GM04503 (cell line): ENCODE measurements around the gene MZT2B.
"Not testable (repeated sequence)": the region's sequence is repeated elsewhere in the genome, so short reads cannot be mapped to it uniquely, and the experiment has no call there.

ENCODE experiments used
- DNase-seq: peaks from one replicate; pipeline ENCODE4 v3.0.0-alpha.2; 2012; ENCODE audit warnings: low read depth

The MZT2B gene

GRCh38 chr2:130180404-130181324, 1.4 kb upstream of the MZT2B start:
- not testable (repeated sequence) for DNase-seq

- peak; percentile 61 for DNase-seq
Observed at GRCh38 chr2:130181325-130181879, 660 bp upstream of the MZT2B start, which contains the start of gene SMPD4. TSS of gene SMPD4 (minus strand) at chr2:130181602. CDS start at chr2:130176592, 5,010 bp downstream.

- DNase-seq, result not testable (repeated sequence)
Observed at GRCh38 chr2:130182826-130183511, 907 bp downstream of the MZT2B start.

- no peak for DNase-seq
Observed at GRCh38 chr2:130183512-130184373, 1.7 kb downstream of the MZT2B start.

GRCh38 chr2:130185436-130185835, 3.4 kb downstream of the MZT2B start:
- no peak for DNase-seq

- DNase-seq, result no peak
Observed at GRCh38 chr2:130185896-130186295, 3.8 kb downstream of the MZT2B start.

GRCh38 chr2:130186391-130186790, 4.3 kb downstream of the MZT2B start:
- no peak for DNase-seq

GRCh38 chr2:130187268-130187667, 5.2 kb downstream of the MZT2B start:
- DNase-seq, result no peak

- DNase-seq, result not testable (repeated sequence)
Observed at GRCh38 chr2:130187859-130188792, 6.1 kb downstream of the MZT2B start.

- not testable (repeated sequence) for DNase-seq
Observed at GRCh38 chr2:130188958-130189357, 6.9 kb downstream of the MZT2B start.

- DNase-seq, result no peak
Observed at GRCh38 chr2:130190237-130190636, 8.2 kb downstream of the MZT2B start.

- DNase-seq, result not testable (repeated sequence)
Observed at GRCh38 chr2:130191319-130191718, 9.3 kb downstream of the MZT2B start.

GRCh38 chr2:130192451-130192850, 10.4 kb downstream of the MZT2B start:
- DNase-seq, result not testable (repeated sequence)

- DNase-seq, result not testable (repeated sequence)
Observed at GRCh38 chr2:130193824-130194223, 11.8 kb downstream of the MZT2B start.

- DNase-seq, result not testable (repeated sequence)
Observed at GRCh38 chr2:130195089-130195635, 13.1 kb downstream of the MZT2B start.

GRCh38 chr2:130196052-130196451, 14.0 kb downstream of the MZT2B start:
- not testable (repeated sequence) for DNase-seq

- DNase-seq, result no peak
Observed at GRCh38 chr2:130198343-130198742, 16.3 kb downstream of the MZT2B start, which contains the start of gene TUBA3E. TSS of gene TUBA3E (minus strand) at chr2:130198439. CDS start at chr2:130198360, 79 bp downstream.

- DNase-seq, result not testable (repeated sequence)
Observed at GRCh38 chr2:130202518-130202917, 20.5 kb downstream of the MZT2B start.

- not testable (repeated sequence) for DNase-seq
Observed at GRCh38 chr2:130203150-130203549, 21.1 kb downstream of the MZT2B start.

GRCh38 chr2:130207051-130207450, 25.0 kb downstream of the MZT2B start:
- not testable (repeated sequence) for DNase-seq
